GM21717 (cell line): ENCODE data around the gene CTU2.
A peak's percentile ranks its signal among the peaks of the same experiment; 100 is the strongest.

Source experiments
- ATAC-seq: cut with Tn5 transposase; IDR thresholded peaks from one replicate; pipeline ENCODE4 v1.9.1; 2021; ENCODE audit warnings: mild to moderate bottlenecking, moderate library complexity; ENCODE audit not compliant: unreplicated experiment

CTU2 gene

DNA sequence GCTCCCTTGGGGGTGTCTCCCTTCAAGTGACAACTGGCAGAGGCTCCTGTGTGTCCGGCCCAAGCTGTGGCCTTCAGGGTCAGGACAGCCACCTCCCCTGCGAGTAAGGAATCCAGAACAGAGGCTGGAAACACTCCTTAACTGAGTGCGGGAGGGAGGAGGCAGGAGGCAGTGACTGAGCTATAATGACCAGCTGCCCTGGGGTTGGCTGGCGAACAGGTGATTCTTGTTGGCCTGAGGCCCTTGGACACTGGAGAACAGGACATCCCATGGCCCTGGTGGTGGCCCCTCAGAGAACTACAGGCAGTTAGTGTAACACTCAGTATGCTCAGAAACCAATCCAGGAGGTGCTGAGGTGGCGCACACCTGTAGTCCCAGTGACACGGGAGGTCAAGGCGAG, 10.6 kb upstream of the CTU2 start:
- ATAC-seq, result no peak

DNA sequence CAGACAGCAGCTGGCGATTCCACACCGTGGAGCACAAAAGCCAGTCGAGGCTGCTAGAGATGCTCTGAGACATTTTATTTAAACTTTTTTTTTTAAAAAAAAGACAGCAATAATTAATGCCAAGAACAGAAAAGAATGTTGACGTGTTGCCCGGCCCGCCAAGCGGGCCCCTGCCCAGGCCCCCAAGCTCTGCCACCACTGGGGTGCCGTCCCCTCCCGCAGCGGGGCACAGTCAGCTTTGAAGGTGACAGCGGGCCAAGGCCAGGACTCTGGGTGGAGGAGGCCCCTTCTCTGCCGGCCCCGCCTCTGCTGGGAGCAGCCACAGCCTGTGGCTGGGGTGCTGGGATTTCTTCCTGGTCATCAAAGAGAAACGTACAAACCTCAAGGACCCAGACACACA, 9.9 kb upstream of the CTU2 start:
- no peak for ATAC-seq

GRCh38 chr16:88697116-88697830, 9.0 kb upstream of the CTU2 start:
- ATAC-seq, result no peak

DNA sequence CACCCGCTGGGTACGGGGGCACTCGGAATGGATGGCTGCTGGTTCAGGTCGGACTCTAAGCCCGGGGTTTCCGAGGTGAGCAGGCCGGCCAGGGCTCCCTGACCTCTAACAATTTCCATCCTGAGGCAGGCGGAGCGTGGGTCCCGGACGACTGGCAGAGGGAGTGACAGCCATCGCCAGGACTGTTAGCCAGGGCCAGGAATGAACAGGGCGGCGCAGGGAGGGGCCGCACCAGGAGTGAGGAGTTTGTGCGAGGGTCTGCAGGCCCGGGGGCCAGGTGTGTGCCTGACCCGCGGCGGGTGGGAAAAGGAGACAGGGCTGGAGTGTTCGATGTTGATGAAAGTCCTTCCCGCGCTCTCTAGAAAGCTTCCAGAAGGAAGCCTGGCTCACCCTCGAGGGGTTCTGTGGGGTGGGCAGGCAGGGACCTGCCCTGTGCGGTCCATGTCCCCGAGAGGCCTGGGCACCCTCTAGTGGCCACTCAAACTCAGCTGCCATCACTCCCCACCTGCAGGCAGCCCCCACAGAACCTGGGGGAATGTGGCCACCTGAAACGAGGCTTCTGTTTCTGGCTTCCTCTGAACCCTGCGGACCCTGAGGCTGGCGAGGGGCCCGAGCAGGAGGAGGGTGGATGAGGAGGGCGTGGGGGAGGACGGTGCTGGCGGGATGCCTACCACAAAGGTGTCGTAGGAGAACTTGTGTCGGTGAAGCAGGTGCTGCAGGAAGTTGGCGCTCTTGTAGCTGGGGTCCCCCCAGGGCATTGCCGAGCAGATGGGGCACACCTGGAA, 8.3 kb upstream of the CTU2 start:
- no peak for ATAC-seq

GRCh38 chr16:88698646-88699045, 7.7 kb upstream of the CTU2 start:
- no peak for ATAC-seq

- ATAC-seq, result no peak
Measured at GRCh38 chr16:88699180-88699579, 7.1 kb upstream of the CTU2 start.

- ATAC-seq, result no peak
Measured at GRCh38 chr16:88700322-88700635, 6.0 kb upstream of the CTU2 start.

- ATAC-seq, result peak; percentile 60
Measured at GRCh38 chr16:88700636-88701482, 5.4 kb upstream of the CTU2 start.

GRCh38 chr16:88701581-88702370, 4.5 kb upstream of the CTU2 start:
- no peak for ATAC-seq

DNA sequence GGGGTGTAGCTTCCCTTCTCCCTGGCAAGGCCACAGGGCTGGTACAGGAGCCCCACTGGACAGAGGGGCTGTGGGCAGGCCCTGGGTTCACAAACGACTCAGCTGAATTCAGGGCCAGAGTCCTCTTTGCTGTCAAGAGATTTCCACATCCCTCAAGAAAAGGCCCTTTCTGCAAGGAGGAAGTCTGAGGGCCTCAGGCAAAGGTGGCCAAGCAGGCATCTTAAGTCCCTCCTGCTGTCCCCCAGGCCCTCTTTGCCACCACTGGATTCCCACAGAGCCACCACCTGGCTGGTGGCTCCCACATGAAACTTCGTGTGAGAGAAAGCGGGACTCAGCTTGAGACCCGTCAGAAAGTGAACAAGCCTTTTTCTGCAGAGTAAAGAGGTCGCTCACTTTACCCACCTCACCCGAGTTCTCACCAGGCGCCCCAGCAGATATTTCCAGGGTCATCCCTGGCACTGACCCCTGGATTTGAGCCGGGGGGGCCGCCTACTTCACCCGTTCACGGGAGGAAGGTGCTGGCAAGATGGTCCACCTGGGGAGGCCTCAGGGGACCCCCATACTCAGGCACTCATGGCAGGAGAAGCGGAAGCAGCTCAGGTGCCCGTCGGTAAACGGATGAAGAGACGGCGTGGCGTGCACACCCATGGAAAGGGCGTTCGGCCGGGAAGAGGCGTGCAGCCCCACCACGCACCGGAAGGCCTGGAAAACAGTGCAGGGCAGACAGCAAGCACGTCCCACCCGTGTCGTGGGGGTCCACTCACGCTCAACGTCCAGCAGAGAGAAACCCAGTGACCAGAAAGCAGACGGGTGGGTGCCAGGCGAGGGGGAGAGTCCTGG, 3.7 kb upstream of the CTU2 start:
- ATAC-seq, result no peak

- ATAC-seq, result no peak
Measured at GRCh38 chr16:88703486-88704309, 2.6 kb upstream of the CTU2 start.

- ATAC-seq, result no peak
Measured at GRCh38 chr16:88705076-88705684, 1.1 kb upstream of the CTU2 start.

- peak; percentile 5 for ATAC-seq
Measured at GRCh38 chr16:88705801-88706228, 488 bp upstream of the CTU2 start.

GRCh38 chr16:88706965-88707826, 893 bp downstream of the CTU2 start:
- no peak for ATAC-seq

DNA sequence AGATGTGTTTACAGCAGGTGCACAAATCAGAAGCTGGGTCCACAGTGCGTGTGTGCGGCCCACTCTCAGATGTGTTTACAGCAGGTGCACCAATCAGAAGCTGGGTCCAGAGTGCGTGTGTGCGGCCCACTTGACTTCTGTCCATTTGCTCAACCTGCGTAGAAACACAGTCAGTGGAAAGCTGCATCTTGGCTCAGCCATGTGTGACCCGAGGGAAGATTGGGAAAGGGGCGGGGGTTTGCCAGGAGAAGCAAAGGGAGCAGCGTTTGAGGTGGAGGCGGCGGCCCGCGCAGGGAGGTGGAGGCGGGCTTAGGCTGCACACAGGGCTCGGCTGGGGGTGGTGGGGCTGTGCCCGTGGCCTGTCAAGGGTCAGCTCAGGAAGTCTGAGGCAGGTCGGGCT, 4.3 kb downstream of the CTU2 start:
- ATAC-seq, result no peak

- ATAC-seq, result no peak
Measured at GRCh38 chr16:88711750-88712340, 5.5 kb downstream of the CTU2 start.

- no peak for ATAC-seq
Measured at GRCh38 chr16:88712362-88712979, 6.2 kb downstream of the CTU2 start.
